OCI-LY7 (cell line): ENCODE results near the gene HEATR3. TPM values are rescaled to one million over a fixed set of nuclear protein-coding genes. Genes with fewer than 3 reads are reported as not detected.

ENCODE experiments used
- BruUV-seq: library from RNA; stranded (reverse); fragments of 400-500 nt; replicated peaks from 2 replicates; lab custom pipeline; 2021; lab: Mats Ljungman, UMichigan
- CTCF ChIA-PET: fragments of 300-600 bp; sonication (Branson Sonifier 250); formaldehyde crosslinking; loops from one replicate; lab custom pipeline; 2022; ENCODE audit warnings: antibody characterized with exemption; ENCODE audit not compliant: unreplicated experiment; lab: Charles Lee
- POLR2A ChIA-PET: fragments of 300-600 bp; sonication (Branson Sonifier 250); formaldehyde crosslinking; loops from one replicate; lab custom pipeline; 2022; ENCODE audit warnings: antibody characterized with exemption; lab: Charles Lee
- DNase-seq: peaks from one replicate; pipeline ENCODE4 v3.0.0-alpha.2; 2015; ENCODE audit warnings: low spot score
- H2AFZ ChIP-seq: fragments of 200-600 bp; sonication (generic), shearing (Covaris generic); 2 replicates; pipeline ENCODE4 v1.6.1; 2014; ENCODE audit warnings: mild to moderate bottlenecking, antibody characterized with exemption, low read length, moderate library complexity
- H3K27ac ChIP-seq: fragments of 200-600 bp; sonication (generic); 2 replicates; pipeline ENCODE4 v1.5.1; 2014; ENCODE audit warnings: mixed run types, low read depth, mild to moderate bottlenecking, moderate library complexity, low read length, inconsistent platforms; ENCODE audit not compliant: poor library complexity, severe bottlenecking
- H3K36me3 ChIP-seq: fragments of 200-600 bp; sonication (generic); 2 replicates; pipeline ENCODE4 v1.6.1; 2014; ENCODE audit warnings: mild to moderate bottlenecking, antibody characterized with exemption, low read length, moderate library complexity, mixed read lengths; ENCODE audit not compliant: insufficient read depth
- H3K4me1 ChIP-seq: fragments of 200-600 bp; sonication (generic); 2 replicates; pipeline ENCODE4 v1.5.1; 2014; ENCODE audit warnings: mild to moderate bottlenecking, low read length; ENCODE audit not compliant: insufficient read depth, poor library complexity, severe bottlenecking
- H3K4me2 ChIP-seq: fragments of 200-600 bp; sonication (generic); 2 replicates; pipeline ENCODE4 v1.6.1; 2014; ENCODE audit warnings: mild to moderate bottlenecking, low read length
- H3K4me3 ChIP-seq: fragments of 200-600 bp; sonication (generic); 2 replicates; pipeline ENCODE4 v1.5.1; 2014; ENCODE audit warnings: mild to moderate bottlenecking, low read depth, low read length; ENCODE audit not compliant: poor library complexity, severe bottlenecking
- H3K79me2 ChIP-seq: fragments of 200-600 bp; sonication (generic); 2 replicates; pipeline ENCODE4 v1.6.1; 2016; ENCODE audit warnings: low read depth, mild to moderate bottlenecking, low read length, moderate library complexity, mixed read lengths; ENCODE audit not compliant: insufficient read depth
- H3K9me2 ChIP-seq: fragments of 200-600 bp; sonication (generic); 2 replicates; pipeline ENCODE4 v1.6.1; 2016; ENCODE audit warnings: mild to moderate bottlenecking, low read length, mixed read lengths; ENCODE audit not compliant: insufficient read depth
- H3K9me3 ChIP-seq: fragments of 200-600 bp; sonication (generic); 2 replicates; pipeline ENCODE4 v1.6.1; 2014; ENCODE audit warnings: mild to moderate bottlenecking, mixed run types, low read length, mixed read lengths
- H4K20me1 ChIP-seq: fragments of 200-600 bp; sonication (generic); 2 replicates; pipeline ENCODE4 v1.6.1; 2014; ENCODE audit warnings: mild to moderate bottlenecking, antibody characterized with exemption, low read length, moderate library complexity, mixed read lengths; ENCODE audit not compliant: insufficient read depth
- CTCF ChIP-seq: fragments of 200-600 bp; sonication (generic); conservative IDR thresholded peaks from 2 replicates; pipeline ENCODE4 v1.5.1; 2014; ENCODE audit warnings: mild to moderate bottlenecking, antibody characterized with exemption, low read length, moderate library complexity, mixed read lengths
- EZH2phosphoT487 ChIP-seq: fragments of 200-600 bp; sonication (generic); IDR thresholded peaks from 2 replicates; pipeline ENCODE4 v1.6.1; 2018; ENCODE audit warnings: low read depth, borderline replicate concordance, mild to moderate bottlenecking, mixed run types, antibody characterized with exemption, low read length, moderate library complexity, mixed read lengths
- intact Hi-C: fragments of 100-400 bp; cut with micrococcal nuclease; formaldehyde crosslinking; loops from one replicate; pipeline ENCODE4 v1.10.0; 2022; ENCODE audit not compliant: unreplicated experiment
- total RNA-seq, 2 experiments: library from RNA; depleted of rRNA in 1 of 2; stranded (reverse); fragments of >200 nt in 1 of 2; shearing (Covaris generic) in 1 of 2; gene quantifications; 2 replicates each; pipeline ENCODE4 v1.2.3, GENCODE V29; 2014 to 2022

Gene HEATR3
- total RNA-seq, 2 experiments from 2014 or later, result 34.2 to 50.6 TPM

GRCh38 chr16:50036426-50036825, 29.3 kb upstream of the HEATR3 start:
- intact Hi-C loops, result no loop called here
- no peak overlapping the region for H2AFZ ChIP-seq
- H3K4me1 ChIP-seq, result peaks cover 6% of the 10 kb centered on the region
- H4K20me1 ChIP-seq, result no peaks in the 10 kb centered on the region
- H3K27ac ChIP-seq, result no peak overlapping the region
- ChIA-PET CTCF (no interaction called here), POLR2A (interaction anchor here (0.6 to 1.9 kb wide), 3 partner anchors 9 to 11 kb away, joined by 3 to 7 read pairs (median 5); partner anchors contain the start of gene CNEP1R1)
- BruUV-seq, result no TSS peak
- H3K9me3 ChIP-seq, result no peaks in the 10 kb centered on the region
- peaks cover 46% of the 10 kb centered on the region for H3K36me3 ChIP-seq
- H3K9me2 ChIP-seq, result no peaks in the 10 kb centered on the region
- no peak overlapping the region for H3K4me3 ChIP-seq
- no peaks in the 10 kb centered on the region for H3K79me2 ChIP-seq
- H3K4me2 ChIP-seq, result no peak overlapping the region
- DNase-seq, result no peak
- TF ChIP-seq EZH2phosphoT487 (no peak), CTCF (no peak)

GRCh38 chr16:50037662-50038220, 28.0 kb upstream of the HEATR3 start:
- intact Hi-C loops, result no loop called here
- POLR2A ChIA-PET, result interaction anchor here (0.7 to 1.9 kb wide), 5 partner anchors 9 to 30 kb away, joined by 3 to 11 read pairs (median 4); partner anchors contain the start of gene CNEP1R1
- no peak for TF ChIP-seq CTCF
- TF ChIP-seq EZH2phosphoT487, result no peak

GRCh38 chr16:50038286-50038685, 27.5 kb upstream of the HEATR3 start:
- no peak for DNase-seq
- ChIA-PET POLR2A (interaction anchor here (0.5 to 1.9 kb wide), 8 partner anchors 8 to 163 kb away, joined by 3 to 11 read pairs (median 4); partner anchors contain the start of gene CNEP1R1), CTCF (no interaction called here)
- Histone ChIP-seq H3K79me2 (no peaks in the 10 kb centered on the region), H3K4me2 (no peak overlapping the region), H3K36me3 (peaks cover 32% of the 10 kb centered on the region), H3K4me3 (no peak overlapping the region), H3K4me1 (peaks cover 6% of the 10 kb centered on the region), H4K20me1 (no peaks in the 10 kb centered on the region), H3K9me2 (no peaks in the 10 kb centered on the region), H2AFZ (no peak overlapping the region), H3K27ac (no peak overlapping the region), H3K9me3 (no peaks in the 10 kb centered on the region)
- no peak for TF ChIP-seq EZH2phosphoT487
- no peak for TF ChIP-seq CTCF
- intact Hi-C loops, result no loop called here
- no TSS peak for BruUV-seq

More at GRCh38 chr16:50037662-50038220, 28.0 kb upstream of the HEATR3 start:
- Histone ChIP-seq H4K20me1 (no peaks in the 10 kb centered on the region), H3K4me3 (no peak overlapping the region), H3K9me2 (no peaks in the 10 kb centered on the region), H3K4me2 (no peak overlapping the region), H3K79me2 (no peaks in the 10 kb centered on the region), H3K9me3 (no peaks in the 10 kb centered on the region), H3K27ac (no peak overlapping the region), H3K36me3 (peaks cover 34% of the 10 kb centered on the region), H3K4me1 (peaks cover 6% of the 10 kb centered on the region), H2AFZ (no peak overlapping the region)
- no TSS peak for BruUV-seq
- DNase-seq, result no peak
- CTCF ChIA-PET, result no interaction called here
